SK-N-SH (cell line): ENCODE data around the gene MRPS9. TPM values are rescaled to one million over a fixed set of nuclear protein-coding genes. Genes with fewer than 3 reads are reported as not detected.

Source experiments
- CTCF ChIA-PET: fragments of 300-600, 350-600 bp; formaldehyde crosslinking; extraction: SDS; loops from one replicate; lab custom pipeline; 2021; lab: Yijun Ruan, JAX
- POLR2A ChIA-PET: fragments of 350-600 bp; sonication (Branson Sonifier 250); formaldehyde crosslinking; extraction: SDS; loops from one replicate; lab custom pipeline; 2020; ENCODE audit warnings: antibody characterized with exemption, inconsistent platforms; lab: Yijun Ruan, JAX
- DNase-seq: peaks from one replicate; pipeline ENCODE4 v3.0.0; 2012
- H2AFZ ChIP-seq: fragments of 200-600 bp; sonication (generic); 2 replicates; pipeline ENCODE4 v1.8.1; 2016; ENCODE audit warnings: antibody characterized with exemption, mild to moderate bottlenecking, low read depth
- H3F3A ChIP-seq: fragments of 200-600 bp; sonication (generic); replicated peaks from 2 replicates; pipeline ENCODE3; 2016; ENCODE audit warnings: antibody characterized with exemption, mild to moderate bottlenecking; ENCODE audit not compliant: insufficient read depth
- H3K27ac ChIP-seq, 2 experiments: fragments of 200-500 bp in 1 of 2; fragments of 200-600 bp in 1 of 2; sonication (Bioruptor generic) in 1 of 2; sonication (generic), shearing (Covaris generic) in 1 of 2; 2 replicates each; pipeline versions ENCODE4 v1.5.1 to v1.6.1; 2014 to 2016; ENCODE audit warnings: low read depth in 2 of 2, inconsistent platforms in 1 of 2, low read length in 1 of 2, mild to moderate bottlenecking in 1 of 2, mixed read lengths in 1 of 2
- H3K27me3 ChIP-seq: fragments of 200-600 bp; sonication (generic), shearing (Covaris generic); 2 replicates; pipeline ENCODE4 v1.6.1; 2016; ENCODE audit warnings: mixed run types; ENCODE audit not compliant: insufficient read depth
- H3K36me3 ChIP-seq, 2 experiments: fragments of 200-500 bp in 1 of 2; fragments of 200-600 bp in 1 of 2; sonication (Bioruptor generic) in 1 of 2; sonication (generic) in 1 of 2; replicated peaks in 1 of 2; 2 replicates each; pipeline versions ENCODE3 to v1.5.1; 2014 to 2016; ENCODE audit warnings: low read length in 1 of 2, mild to moderate bottlenecking in 1 of 2; ENCODE audit not compliant: insufficient read depth in 2 of 2, control insufficient read depth in 1 of 2
- H3K4me1 ChIP-seq, 2 experiments: fragments of 200-500 bp in 1 of 2; fragments of 200-600 bp in 1 of 2; sonication (Bioruptor generic) in 1 of 2; sonication (generic), shearing (Covaris generic) in 1 of 2; 2 replicates each; pipeline versions ENCODE4 v1.5.1 to v1.6.1; 2014 to 2016; ENCODE audit warnings: low read depth in 1 of 2, low read length in 1 of 2, mixed run types in 1 of 2; ENCODE audit not compliant: insufficient read depth in 2 of 2, control insufficient read depth in 1 of 2
- H3K4me2 ChIP-seq: fragments of 200-600 bp; sonication (generic), shearing (Covaris generic); 2 replicates; pipeline ENCODE4 v1.6.1; 2017; ENCODE audit warnings: mixed run types
- H3K4me3 ChIP-seq, 2 experiments: fragments of 200-500 bp in 1 of 2; fragments of 200-600 bp in 1 of 2; sonication (Bioruptor generic) in 1 of 2; sonication (generic), shearing (Covaris generic) in 1 of 2; 2 replicates each; pipeline versions ENCODE4 v1.5.1 to v1.8.1; 2014 to 2016; ENCODE audit warnings: low read depth in 2 of 2, inconsistent platforms in 1 of 2, low read length in 1 of 2, mild to moderate bottlenecking in 1 of 2, mixed read lengths in 1 of 2, moderate library complexity in 1 of 2
- H3K79me2 ChIP-seq: fragments of 200-600 bp; sonication (generic); 2 replicates; pipeline ENCODE4 v1.8.1; 2017; ENCODE audit warnings: mild to moderate bottlenecking; ENCODE audit not compliant: insufficient read depth
- H3K9ac ChIP-seq: fragments of 200-600 bp; sonication (generic); 2 replicates; pipeline ENCODE4 v1.6.1; 2017; ENCODE audit warnings: mixed run types
- H3K9me2 ChIP-seq: fragments of 200-600 bp; sonication (generic); 2 replicates; pipeline ENCODE4 v1.6.1; 2017; ENCODE audit warnings: mixed run types
- H3K9me3 ChIP-seq: fragments of 200-600 bp; sonication (generic); 2 replicates; pipeline ENCODE4 v1.6.1; 2017; ENCODE audit warnings: mixed run types, mild to moderate bottlenecking, moderate library complexity
- H4K20me1 ChIP-seq: fragments of 200-600 bp; sonication (generic); 2 replicates; pipeline ENCODE4 v1.6.1; 2017; ENCODE audit warnings: mild to moderate bottlenecking, mixed run types; ENCODE audit not compliant: insufficient read depth
- FOSL2 ChIP-seq: IDR thresholded peaks from 2 replicates; pipeline ENCODE4 v1.4.0; 2012; ENCODE audit warnings: low read depth, mild to moderate bottlenecking, moderate library complexity, borderline replicate concordance
- NFIC ChIP-seq: IDR thresholded peaks from 2 replicates; pipeline ENCODE4 v1.4.0; 2012; ENCODE audit warnings: borderline replicate concordance
- RAD21 ChIP-seq: IDR thresholded peaks from 2 replicates; pipeline ENCODE4 v1.6.1; 2012; ENCODE audit warnings: mild to moderate bottlenecking, low read length
- RFX5 ChIP-seq: IDR thresholded peaks from 2 replicates; pipeline ENCODE4 v1.6.1; 2012; ENCODE audit warnings: mild to moderate bottlenecking, improper control_type of control experiment, low read length
- SMC3 ChIP-seq: IDR thresholded peaks from 2 replicates; pipeline ENCODE4 v1.6.1; 2012; ENCODE audit warnings: low read depth, low read length, improper control_type of control experiment
- TCF12 ChIP-seq: IDR thresholded peaks from 2 replicates; pipeline ENCODE4 v1.4.0; 2012
- TEAD4 ChIP-seq: IDR thresholded peaks from 2 replicates; pipeline ENCODE4 v1.4.0; 2012; ENCODE audit warnings: mild to moderate bottlenecking, borderline replicate concordance; ENCODE audit not compliant: insufficient read depth
- YY1 ChIP-seq: IDR thresholded peaks from 2 replicates; pipeline ENCODE4 v1.4.0; 2012; ENCODE audit warnings: low read depth, mild to moderate bottlenecking
- ZBTB33 ChIP-seq: IDR thresholded peaks from 2 replicates; pipeline ENCODE4 v1.4.0; 2012; ENCODE audit warnings: low read depth, borderline replicate concordance
- WGBS: methylation state at CpG from one replicate; pipeline ENCODE4 v1.1.6; 2017; ENCODE audit warnings: low lambda C conversion rate; 5-methylcytosine and 5-hydroxymethylcytosine counted together
- polyA plus RNA-seq, 3 experiments: library from polyadenylated mRNA; depleted of rRNA; stranded (reverse); fragments of >200 nt; gene quantifications; 2 replicates each; pipeline ENCODE4 v1.2.3, GENCODE V29; 2012
- TF ChIP-seq, protein P1 (sequence below): fragments of 150-350 bp; IDR thresholded peaks from 2 replicates; pipeline ENCODE4 v1.6.1; 2016; ENCODE audit warnings: mild to moderate bottlenecking, low read depth, low read length
- TF ChIP-seq, protein P2 (sequence below): fragments of 200-600 bp; sonication (generic); IDR thresholded peaks from 2 replicates; pipeline ENCODE4 v1.6.1; 2017; ENCODE audit warnings: antibody characterized with exemption, mild to moderate bottlenecking, moderate library complexity

MRPS9 gene
- polyA plus RNA-seq, 1 of the 3 experiments (the other 2 are of a cell fraction) = 31.8 TPM

DNA sequence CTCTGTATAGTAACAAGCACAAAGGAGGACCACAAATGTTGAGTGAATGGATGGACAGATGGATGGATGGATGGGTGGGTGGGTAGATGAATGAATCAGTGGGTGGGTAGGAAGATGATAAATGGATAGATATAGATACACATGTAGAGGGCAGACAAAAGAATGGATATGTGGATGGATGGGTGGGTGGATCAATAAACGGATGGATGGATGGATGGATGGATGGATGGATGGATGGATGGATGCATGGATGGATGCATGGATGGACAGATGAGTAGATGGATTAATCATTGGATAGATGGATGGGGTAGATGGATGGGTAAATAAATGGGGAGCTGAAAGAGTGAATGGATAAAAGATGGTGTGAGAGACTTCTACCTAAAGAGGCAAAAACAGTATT is 111.4 kb downstream of the MRPS9 start:
- Histone ChIP-seq H3K79me2 (no peaks in the 10 kb centered on the region), H3K4me2 (no peak overlapping the region), H2AFZ (no peak overlapping the region), H3K27me3 (peaks cover 4% of the 10 kb centered on the region; the same call in 1 of the 2 replicates), H3K36me3 (no peaks in the 10 kb centered on the region), H3K4me1 (peaks cover 0 to 6% of the 10 kb centered on the region in 2 experiments; a peak in 1 of 4 replicates), H3K9me2 (no peaks in the 10 kb centered on the region), H3K4me3 (no peak overlapping the region), H3F3A (no peaks in the 10 kb centered on the region), H3K9me3 (no peaks in the 10 kb centered on the region), H3K27ac (no peak overlapping the region), H4K20me1 (no peaks in the 10 kb centered on the region), H3K9ac (no peak overlapping the region)
- TF ChIP-seq, protein P1, sequence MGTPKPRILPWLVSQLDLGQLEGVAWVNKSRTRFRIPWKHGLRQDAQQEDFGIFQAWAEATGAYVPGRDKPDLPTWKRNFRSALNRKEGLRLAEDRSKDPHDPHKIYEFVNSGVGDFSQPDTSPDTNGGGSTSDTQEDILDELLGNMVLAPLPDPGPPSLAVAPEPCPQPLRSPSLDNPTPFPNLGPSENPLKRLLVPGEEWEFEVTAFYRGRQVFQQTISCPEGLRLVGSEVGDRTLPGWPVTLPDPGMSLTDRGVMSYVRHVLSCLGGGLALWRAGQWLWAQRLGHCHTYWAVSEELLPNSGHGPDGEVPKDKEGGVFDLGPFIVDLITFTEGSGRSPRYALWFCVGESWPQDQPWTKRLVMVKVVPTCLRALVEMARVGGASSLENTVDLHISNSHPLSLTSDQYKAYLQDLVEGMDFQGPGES = no peak
- no peak for TF ChIP-seq YY1
- TF ChIP-seq SMC3 = no peak
- TF ChIP-seq NFIC = no peak
- no peak for TF ChIP-seq TEAD4
- TF ChIP-seq RFX5 = no peak
- TF ChIP-seq, protein P2, sequence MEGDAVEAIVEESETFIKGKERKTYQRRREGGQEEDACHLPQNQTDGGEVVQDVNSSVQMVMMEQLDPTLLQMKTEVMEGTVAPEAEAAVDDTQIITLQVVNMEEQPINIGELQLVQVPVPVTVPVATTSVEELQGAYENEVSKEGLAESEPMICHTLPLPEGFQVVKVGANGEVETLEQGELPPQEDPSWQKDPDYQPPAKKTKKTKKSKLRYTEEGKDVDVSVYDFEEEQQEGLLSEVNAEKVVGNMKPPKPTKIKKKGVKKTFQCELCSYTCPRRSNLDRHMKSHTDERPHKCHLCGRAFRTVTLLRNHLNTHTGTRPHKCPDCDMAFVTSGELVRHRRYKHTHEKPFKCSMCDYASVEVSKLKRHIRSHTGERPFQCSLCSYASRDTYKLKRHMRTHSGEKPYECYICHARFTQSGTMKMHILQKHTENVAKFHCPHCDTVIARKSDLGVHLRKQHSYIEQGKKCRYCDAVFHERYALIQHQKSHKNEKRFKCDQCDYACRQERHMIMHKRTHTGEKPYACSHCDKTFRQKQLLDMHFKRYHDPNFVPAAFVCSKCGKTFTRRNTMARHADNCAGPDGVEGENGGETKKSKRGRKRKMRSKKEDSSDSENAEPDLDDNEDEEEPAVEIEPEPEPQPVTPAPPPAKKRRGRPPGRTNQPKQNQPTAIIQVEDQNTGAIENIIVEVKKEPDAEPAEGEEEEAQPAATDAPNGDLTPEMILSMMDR = no peak
- TF ChIP-seq TCF12 = no peak
- no peak for TF ChIP-seq FOSL2
- TF ChIP-seq ZBTB33 = no peak
- no peak for TF ChIP-seq RAD21
- ChIA-PET CTCF (no interaction called here), POLR2A (interaction anchor here (0.7 kb wide), 1 partner anchor 15 kb away, joined by 3 read pairs; no protein-coding TSS in a partner anchor)
- 17% methylated on average over 1 of the region's 1 CpG for WGBS
- no peak for DNase-seq

Other genes with a start within 250 kb of the MRPS9 start
- gene POU3F3, start 184.0 kb upstream of the MRPS9 start, polyA plus RNA-seq (2012; rRNA removed) = not detected in 2 replicates
- not detected in 2 replicates for gene GPR45, start 203.7 kb downstream of the MRPS9 start, polyA plus RNA-seq (2012; rRNA removed)